Left ventricle myocardium inferior (tissue), 1 donor: ENCODE results near the gene HJV. TPM values are rescaled to one million over a fixed set of nuclear protein-coding genes. Genes with fewer than 3 reads are reported as not detected.
A peak's percentile ranks its signal among the peaks of the same experiment; 100 is the strongest.
"Not testable (repeated sequence)": the region's sequence is repeated elsewhere in the genome, so short reads cannot be mapped to it uniquely, and the experiment has no call there.

ENCODE experiments used
- DNase-seq: peaks from one replicate; pipeline ENCODE4 v3.0.0-alpha.2; 2020
- H3K27ac ChIP-seq: fragments of 200-600 bp; replicated peaks from 2 replicates; pipeline ENCODE4 v1.8.0; 2021
- H3K27me3 ChIP-seq: fragments of 200-600 bp; 2 replicates; pipeline ENCODE4 v1.8.0; 2021; ENCODE audit warnings: low read depth
- H3K36me3 ChIP-seq: fragments of 200-600 bp; 2 replicates; pipeline ENCODE4 v1.8.0; 2021
- H3K4me1 ChIP-seq: fragments of 200-600 bp; 2 replicates; pipeline ENCODE4 v1.8.0; 2021
- H3K4me3 ChIP-seq: fragments of 200-600 bp; 2 replicates; pipeline ENCODE4 v1.8.0; 2021; ENCODE audit warnings: mild to moderate bottlenecking, moderate library complexity
- H3K9me3 ChIP-seq: fragments of 200-600 bp; replicated peaks from 2 replicates; pipeline ENCODE4 v1.8.0; 2021
- intact Hi-C: fragments of 100-400 bp; cut with micrococcal nuclease; formaldehyde crosslinking; loops from one replicate; pipeline ENCODE4 v1.11.0; 2022
- total RNA-seq: library from RNA; stranded (reverse); fragmentation: NEBNext Ultra II Directional; extraction: Animal tissue kit (Norgen Biotek cat#: 25700); gene quantifications from one replicate; pipeline ENCODE4 v1.2.1, GENCODE V29; 2021
- TF ChIP-seq, protein P1 (sequence below): fragments of 200-600 bp; IDR thresholded peaks from 2 replicates; pipeline ENCODE4 v1.8.0; 2021; ENCODE audit warnings: antibody characterized with exemption, mild to moderate bottlenecking, borderline replicate concordance
- donor health status: DM: no; HTN: yes; CAD: no; lungs with severe emphysema.

HJV gene
- total RNA-seq, 1 donor from 2014 or later, result 90.3 TPM

DNA sequence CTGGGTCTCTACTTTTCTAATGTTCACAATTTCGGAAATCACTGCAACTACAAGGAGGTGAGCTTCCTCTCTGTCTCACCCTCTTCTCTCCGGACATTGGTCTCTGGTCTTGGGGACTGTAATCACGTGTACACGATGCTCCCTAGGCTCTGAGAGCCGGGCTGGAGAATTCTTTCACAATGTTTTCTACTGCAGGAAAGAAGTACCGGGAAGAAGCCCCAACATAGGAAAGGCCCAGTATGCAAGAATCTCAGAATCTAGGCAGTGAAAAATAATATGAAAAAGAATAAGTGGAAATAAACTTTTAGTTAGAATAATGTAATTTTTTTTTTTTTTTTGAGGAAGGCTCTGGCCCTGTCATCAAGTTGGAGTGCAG is 13.5 kb upstream of the HJV start:
- Histone ChIP-seq H3K27ac (peak overlapping the region; percentile 50), H3K9me3 (no peaks in the 10 kb centered on the region), H3K4me1 (peaks cover 31% of the 10 kb centered on the region), H3K4me3 (peak overlapping the region; percentile 69), H3K27me3 (no peaks in the 10 kb centered on the region), H3K36me3 (no peaks in the 10 kb centered on the region)
- DNase-seq, result no peak
- intact Hi-C loops, result no loop called here
- TF ChIP-seq, protein P1, sequence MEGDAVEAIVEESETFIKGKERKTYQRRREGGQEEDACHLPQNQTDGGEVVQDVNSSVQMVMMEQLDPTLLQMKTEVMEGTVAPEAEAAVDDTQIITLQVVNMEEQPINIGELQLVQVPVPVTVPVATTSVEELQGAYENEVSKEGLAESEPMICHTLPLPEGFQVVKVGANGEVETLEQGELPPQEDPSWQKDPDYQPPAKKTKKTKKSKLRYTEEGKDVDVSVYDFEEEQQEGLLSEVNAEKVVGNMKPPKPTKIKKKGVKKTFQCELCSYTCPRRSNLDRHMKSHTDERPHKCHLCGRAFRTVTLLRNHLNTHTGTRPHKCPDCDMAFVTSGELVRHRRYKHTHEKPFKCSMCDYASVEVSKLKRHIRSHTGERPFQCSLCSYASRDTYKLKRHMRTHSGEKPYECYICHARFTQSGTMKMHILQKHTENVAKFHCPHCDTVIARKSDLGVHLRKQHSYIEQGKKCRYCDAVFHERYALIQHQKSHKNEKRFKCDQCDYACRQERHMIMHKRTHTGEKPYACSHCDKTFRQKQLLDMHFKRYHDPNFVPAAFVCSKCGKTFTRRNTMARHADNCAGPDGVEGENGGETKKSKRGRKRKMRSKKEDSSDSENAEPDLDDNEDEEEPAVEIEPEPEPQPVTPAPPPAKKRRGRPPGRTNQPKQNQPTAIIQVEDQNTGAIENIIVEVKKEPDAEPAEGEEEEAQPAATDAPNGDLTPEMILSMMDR, result no peak

DNA sequence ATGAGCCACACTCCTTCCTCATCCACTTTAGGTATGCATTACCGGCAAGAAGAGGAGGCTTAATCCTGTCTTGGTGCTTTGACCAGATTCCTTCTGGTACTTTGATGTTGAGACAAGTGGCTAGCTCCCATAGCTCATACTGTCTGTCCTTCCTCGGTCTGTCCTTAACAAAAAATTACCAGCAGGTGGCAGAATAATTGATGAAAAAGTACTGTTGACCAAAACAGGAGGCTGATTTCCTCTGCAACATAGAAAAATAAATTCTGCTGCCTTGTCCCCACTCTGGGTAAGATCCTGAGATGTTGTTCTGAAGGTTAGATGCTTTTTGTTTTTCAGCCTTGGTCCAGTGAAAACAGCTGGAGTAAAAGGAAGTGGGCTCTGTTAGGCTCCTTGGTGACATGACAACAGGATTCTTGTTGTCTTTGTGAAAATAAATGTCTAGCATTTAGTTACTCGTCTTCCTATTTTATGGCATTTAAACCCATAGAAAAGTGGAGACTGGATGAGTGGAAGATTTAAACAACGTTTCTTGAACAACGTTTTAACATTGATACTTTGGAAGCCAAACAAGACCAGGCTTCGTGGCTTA is 11.2 kb upstream of the HJV start:
- Histone ChIP-seq H3K4me3 (no peak overlapping the region), H3K27ac (peak overlapping the region; percentile 7), H3K4me1 (peaks cover 28% of the 10 kb centered on the region), H3K9me3 (no peaks in the 10 kb centered on the region), H3K36me3 (no peaks in the 10 kb centered on the region), H3K27me3 (no peaks in the 10 kb centered on the region)
- intact Hi-C loops, result no loop called here
- DNase-seq, result no peak
- TF ChIP-seq, protein P1, result peak; percentile 59

DNA sequence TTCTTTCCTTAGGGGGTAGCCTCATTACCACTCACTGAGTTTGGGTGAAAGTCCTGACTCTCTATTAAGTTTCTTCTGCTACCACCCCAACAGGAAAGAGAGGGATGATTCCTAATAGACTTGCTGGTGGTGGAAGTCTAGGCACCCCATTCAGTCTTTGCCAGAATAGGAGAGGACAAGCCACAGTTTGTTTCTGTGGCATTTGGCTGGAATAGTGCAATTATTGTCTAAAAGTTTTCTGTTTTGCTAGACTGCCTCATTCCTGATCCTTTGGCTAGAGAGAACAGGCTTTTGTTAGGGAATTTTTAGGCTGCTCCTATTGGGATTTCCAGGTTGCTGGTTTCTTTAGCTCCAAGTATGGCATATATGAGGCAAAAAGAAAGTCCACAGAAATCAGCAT is 9.9 kb upstream of the HJV start:
- no peak for DNase-seq
- H3K27me3 ChIP-seq, result no peaks in the 10 kb centered on the region
- no peak overlapping the region for H3K27ac ChIP-seq
- H3K4me1 ChIP-seq, result peaks cover 18% of the 10 kb centered on the region
- no peaks in the 10 kb centered on the region for H3K9me3 ChIP-seq
- intact Hi-C loops, result no loop called here
- no peak overlapping the region for H3K4me3 ChIP-seq
- TF ChIP-seq, protein P1, result no peak
- no peaks in the 10 kb centered on the region for H3K36me3 ChIP-seq

DNA sequence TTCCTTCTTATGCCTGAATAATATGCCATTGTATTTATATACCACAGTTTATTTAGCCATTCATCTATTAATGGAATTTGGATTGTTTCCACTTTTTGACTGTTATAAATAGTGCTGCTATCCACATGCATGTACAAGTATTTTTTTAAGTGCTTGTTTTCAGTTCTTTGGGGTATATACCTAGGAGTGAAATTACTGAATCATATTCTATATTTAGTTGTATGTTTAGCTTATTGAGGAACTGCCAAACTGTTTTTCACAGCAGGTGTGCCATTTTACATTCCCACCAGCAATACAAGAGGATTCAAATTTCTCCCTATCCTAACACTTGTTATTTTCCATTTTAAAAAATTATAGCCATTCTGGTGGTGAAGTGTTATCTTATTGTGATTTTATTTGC is 7.6 kb upstream of the HJV start:
- H3K27me3 ChIP-seq, result no peaks in the 10 kb centered on the region
- no peaks in the 10 kb centered on the region for H3K36me3 ChIP-seq
- no peak for DNase-seq
- intact Hi-C loops, result no loop called here
- TF ChIP-seq, protein P1, result no peak
- H3K27ac ChIP-seq, result no peak overlapping the region
- H3K4me3 ChIP-seq, result no peak overlapping the region
- H3K4me1 ChIP-seq, result peaks cover 9% of the 10 kb centered on the region
- no peaks in the 10 kb centered on the region for H3K9me3 ChIP-seq

DNA sequence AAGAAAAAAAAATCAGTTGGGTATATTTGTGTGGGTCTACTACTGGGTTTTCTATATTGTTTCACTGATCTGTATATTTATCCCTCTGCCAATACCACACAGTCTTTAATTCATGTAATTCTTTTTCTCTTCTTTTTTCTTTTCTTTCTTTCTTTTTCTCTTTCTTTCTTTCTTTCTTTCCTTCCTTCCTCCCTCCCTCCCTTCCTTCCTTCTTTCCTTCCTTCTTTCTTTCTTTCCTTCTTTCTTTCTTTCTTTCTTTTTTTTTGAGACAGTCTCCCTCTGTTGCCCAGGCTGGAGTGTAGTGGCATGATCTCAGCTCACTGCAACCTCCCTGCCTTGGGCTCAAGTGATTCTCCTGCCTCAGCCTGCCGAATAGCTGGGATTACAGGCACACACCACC is 5.1 kb upstream of the HJV start:
- H3K27me3 ChIP-seq, H3K4me3 ChIP-seq, H3K27ac ChIP-seq, DNase-seq, H3K9me3 ChIP-seq, H3K36me3 ChIP-seq, intact Hi-C loops: not testable (repeated sequence)
- peaks cover 14% of the 10 kb centered on the region for H3K4me1 ChIP-seq

DNA sequence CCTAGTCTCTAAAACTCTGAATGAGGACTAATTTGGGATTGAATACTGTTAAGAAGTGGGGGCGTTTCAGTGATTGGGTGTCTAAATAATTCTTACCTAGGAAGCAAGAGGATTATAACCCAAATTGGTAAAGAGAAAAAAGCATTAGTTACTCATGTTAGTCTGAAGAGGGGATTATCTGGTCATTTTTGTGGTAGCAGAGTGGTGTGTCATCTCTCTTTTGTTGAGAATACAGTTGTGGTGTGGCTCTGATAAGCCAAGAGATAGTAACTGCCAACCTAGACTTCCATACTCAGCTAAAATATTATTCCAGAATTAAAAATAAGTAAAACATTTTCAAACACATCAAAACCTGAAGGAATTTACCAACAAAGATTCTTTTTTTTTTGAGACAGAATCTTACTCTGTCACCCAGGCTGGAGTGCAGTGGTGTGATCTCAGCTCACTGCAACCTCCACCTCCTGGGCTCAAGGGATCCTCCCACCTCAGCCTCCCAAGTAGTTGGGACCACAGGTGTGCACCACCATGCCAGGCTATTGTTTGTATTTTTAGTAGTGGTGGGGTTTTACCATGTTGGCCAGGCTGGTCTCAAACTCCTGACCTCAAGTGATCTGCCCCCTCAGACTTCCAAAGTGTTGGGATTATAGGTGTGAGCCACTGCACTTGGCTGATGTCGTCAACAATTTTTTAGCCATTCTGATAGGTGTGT is 4.4 kb upstream of the HJV start:
- H3K4me3 ChIP-seq, H3K27ac ChIP-seq, H3K9me3 ChIP-seq, H3K36me3 ChIP-seq, H3K27me3 ChIP-seq, intact Hi-C loops, DNase-seq: not testable (repeated sequence)
- peaks cover 14% of the 10 kb centered on the region for H3K4me1 ChIP-seq
